ENCODE measurements around the gene STK38.
"Not testable (repeated sequence)": the region's sequence is repeated elsewhere in the genome, so short reads cannot be mapped to it uniquely, and the experiment has no call there.

The STK38 gene

DNA sequence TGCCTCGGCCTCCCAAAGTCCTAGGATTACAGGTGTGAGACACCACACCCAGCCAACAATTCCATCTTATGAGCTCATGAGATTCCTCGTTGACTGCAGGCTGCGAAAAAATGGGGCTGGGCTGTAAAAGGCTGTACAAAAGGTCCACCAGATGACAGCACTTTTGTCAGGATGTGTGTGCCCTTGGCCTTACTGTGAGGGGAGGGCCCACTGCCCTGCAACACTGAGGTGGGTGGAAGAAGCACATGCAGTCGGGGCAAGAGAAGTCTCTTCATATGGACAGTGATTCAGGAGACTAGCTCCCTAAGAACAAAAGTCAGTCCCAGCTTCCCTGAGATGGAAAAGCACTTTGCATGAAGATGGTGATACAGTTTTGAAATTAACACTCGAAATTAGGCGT, 54.0 kb downstream of the STK38 start:
- H3K4me3 Mint-ChIP-seq, result no peak overlapping the region
- peaks cover 70% of the 10 kb centered on the region for H3K36me3 Mint-ChIP-seq (ENCODE audit: low read depth)
- no peak overlapping the region for H3K27ac Mint-ChIP-seq
- H3K4me1 Mint-ChIP-seq (ENCODE audit: low read depth), result peaks cover 9% of the 10 kb centered on the region
- H3K27me3 Mint-ChIP-seq, result no peaks in the 10 kb centered on the region
- H3K9me3 Mint-ChIP-seq, result no peaks in the 10 kb centered on the region

DNA sequence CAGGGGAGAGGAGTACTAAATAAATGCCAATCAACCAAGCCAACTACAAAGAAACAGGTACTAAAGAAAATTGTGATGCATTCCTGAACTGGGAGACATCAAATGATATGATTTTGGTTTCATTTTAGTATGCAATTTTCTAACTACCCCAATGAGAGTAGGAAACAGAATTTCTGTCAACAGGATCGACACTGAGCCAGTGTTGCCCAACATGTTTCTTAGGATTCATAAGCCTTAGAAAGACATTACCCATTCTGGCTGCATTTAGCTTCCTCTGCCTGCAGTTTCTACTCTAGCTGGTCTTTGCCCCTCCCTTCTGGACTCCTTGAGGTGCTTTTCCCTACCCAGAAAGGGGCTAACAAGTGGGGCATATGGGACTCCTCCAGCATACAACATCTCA, 54.7 kb downstream of the STK38 start:
- Mint-ChIP-seq H3K36me3 (ENCODE audit: low read depth) (peaks cover 74% of the 10 kb centered on the region), H3K27me3 (no peaks in the 10 kb centered on the region), H3K4me1 (ENCODE audit: low read depth) (peaks cover 9% of the 10 kb centered on the region), H3K27ac (no peak overlapping the region), H3K9me3 (no peaks in the 10 kb centered on the region), H3K4me3 (no peak overlapping the region)

DNA sequence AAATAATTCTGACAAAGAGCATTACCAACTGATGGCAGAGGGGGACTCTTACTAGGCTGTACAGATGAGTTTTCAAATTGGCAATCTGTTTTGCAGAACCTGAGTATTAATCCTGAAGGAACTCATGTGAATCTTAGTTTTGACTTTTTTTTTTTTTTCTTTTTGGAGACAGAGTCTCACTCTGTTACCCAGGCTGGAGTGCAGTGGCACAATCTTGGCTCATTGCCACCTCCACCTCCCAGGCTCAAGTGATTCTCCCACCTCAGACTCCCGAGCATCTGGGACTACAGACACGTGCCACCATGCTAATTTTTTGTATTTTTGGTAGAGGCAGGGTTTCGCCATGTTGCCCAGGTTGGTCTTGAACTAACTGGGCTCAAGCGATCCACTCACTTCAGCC, 55.2 kb downstream of the STK38 start:
- Mint-ChIP-seq H3K27ac (no peak overlapping the region), H3K9me3 (no peaks in the 10 kb centered on the region), H3K27me3 (no peaks in the 10 kb centered on the region), H3K4me1 (ENCODE audit: low read depth) (peaks cover 9% of the 10 kb centered on the region), H3K36me3 (ENCODE audit: low read depth) (peaks cover 73% of the 10 kb centered on the region), H3K4me3 (no peak overlapping the region)

DNA sequence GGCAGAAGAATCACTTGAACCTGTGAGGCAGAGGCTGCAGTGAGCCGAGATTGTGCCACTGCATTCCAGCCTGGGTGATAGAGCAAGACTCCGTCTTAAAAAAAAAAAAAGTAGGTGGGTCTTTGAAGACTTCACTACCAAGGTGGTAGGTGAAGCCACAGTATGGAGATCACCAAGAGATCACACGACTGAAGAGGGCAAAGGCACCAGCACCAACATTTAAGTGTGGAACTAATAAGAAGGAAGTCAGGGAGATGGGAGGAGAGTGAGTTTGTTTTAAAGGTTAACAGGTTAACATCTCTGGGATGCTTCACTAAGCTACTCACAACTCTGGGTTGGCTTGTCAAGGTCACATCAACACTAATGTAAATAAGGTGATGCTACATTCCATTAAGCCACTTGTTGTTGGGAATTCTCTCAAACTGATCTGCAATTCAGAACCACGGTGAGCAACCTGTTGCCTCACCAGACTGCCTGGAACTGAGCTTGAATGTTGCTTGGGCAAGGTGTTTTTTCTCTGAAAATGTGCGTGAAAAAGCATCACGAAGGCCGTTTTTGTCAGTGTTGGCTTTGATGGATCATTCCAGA, 55.8 kb downstream of the STK38 start:
- Mint-ChIP-seq H3K9me3 (no peaks in the 10 kb centered on the region), H3K27me3 (no peaks in the 10 kb centered on the region), H3K4me1 (ENCODE audit: low read depth) (peaks cover 9% of the 10 kb centered on the region), H3K4me3 (no peak overlapping the region), H3K36me3 (ENCODE audit: low read depth) (peaks cover 71% of the 10 kb centered on the region), H3K27ac (no peak overlapping the region)

DNA sequence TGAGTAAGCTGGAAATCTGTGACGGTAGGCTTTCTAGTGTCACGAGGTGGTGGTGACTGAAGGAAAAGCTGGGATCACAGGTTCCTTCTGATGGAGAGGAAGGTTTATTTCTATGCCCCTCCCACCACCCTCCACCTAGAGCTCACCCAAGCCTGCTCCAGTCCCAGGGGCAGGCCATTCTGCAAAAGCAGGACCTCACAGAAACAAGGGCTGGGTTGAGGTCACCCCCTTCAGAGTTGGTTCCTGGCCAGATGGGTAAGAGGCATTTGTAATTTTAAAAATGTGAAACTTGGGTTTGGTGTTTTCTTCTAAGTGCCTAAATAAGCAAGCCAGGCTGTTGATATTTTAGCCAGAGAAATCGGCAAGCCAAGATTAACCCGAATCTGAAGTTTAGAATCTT, 57.9 kb downstream of the STK38 start:
- H3K36me3 Mint-ChIP-seq (ENCODE audit: low read depth), result peaks cover 70% of the 10 kb centered on the region
- H3K4me1 Mint-ChIP-seq (ENCODE audit: low read depth), result peaks cover 9% of the 10 kb centered on the region
- H3K27ac Mint-ChIP-seq, result no peak overlapping the region
- H3K9me3 Mint-ChIP-seq, result no peaks in the 10 kb centered on the region
- no peak overlapping the region for H3K4me3 Mint-ChIP-seq
- no peaks in the 10 kb centered on the region for H3K27me3 Mint-ChIP-seq

- peaks cover under 1% of the 10 kb centered on the region for H3K4me1 Mint-ChIP-seq (ENCODE audit: low read depth)
- no peaks in the 10 kb centered on the region for H3K27me3 Mint-ChIP-seq
- H3K4me3 Mint-ChIP-seq, result no peak overlapping the region
- peaks cover 69% of the 10 kb centered on the region for H3K36me3 Mint-ChIP-seq (ENCODE audit: low read depth)
- no peak overlapping the region for H3K27ac Mint-ChIP-seq
- H3K9me3 Mint-ChIP-seq, result no peaks in the 10 kb centered on the region
Measured at GRCh38 chr6:36488221-36488620, 59.1 kb downstream of the STK38 start.

DNA sequence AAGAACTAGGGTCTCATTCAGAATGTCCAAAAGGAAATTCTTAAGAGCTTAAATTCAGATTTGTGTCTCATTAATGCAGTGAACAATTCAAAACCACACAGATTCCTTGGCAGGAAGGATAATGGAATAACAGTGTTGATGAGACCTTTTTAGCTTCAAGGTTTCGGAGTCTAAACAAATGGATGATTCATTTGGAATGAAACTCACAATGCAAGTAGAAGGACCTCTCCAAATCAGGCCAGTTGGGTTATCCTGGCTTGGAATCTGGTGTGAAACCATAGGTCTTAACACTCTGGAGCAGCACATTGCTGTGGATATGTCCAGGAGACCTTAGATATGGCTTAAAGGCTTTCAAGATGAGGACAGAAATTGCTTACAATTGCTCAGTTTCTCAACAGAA, 59.6 kb downstream of the STK38 start:
- no peaks in the 10 kb centered on the region for H3K27me3 Mint-ChIP-seq
- H3K4me3 Mint-ChIP-seq, result no peak overlapping the region
- no peaks in the 10 kb centered on the region for H3K9me3 Mint-ChIP-seq
- H3K27ac Mint-ChIP-seq, result no peak overlapping the region
- H3K36me3 Mint-ChIP-seq (ENCODE audit: low read depth), result peaks cover 69% of the 10 kb centered on the region
- no peaks in the 10 kb centered on the region for H3K4me1 Mint-ChIP-seq (ENCODE audit: low read depth)

DNA sequence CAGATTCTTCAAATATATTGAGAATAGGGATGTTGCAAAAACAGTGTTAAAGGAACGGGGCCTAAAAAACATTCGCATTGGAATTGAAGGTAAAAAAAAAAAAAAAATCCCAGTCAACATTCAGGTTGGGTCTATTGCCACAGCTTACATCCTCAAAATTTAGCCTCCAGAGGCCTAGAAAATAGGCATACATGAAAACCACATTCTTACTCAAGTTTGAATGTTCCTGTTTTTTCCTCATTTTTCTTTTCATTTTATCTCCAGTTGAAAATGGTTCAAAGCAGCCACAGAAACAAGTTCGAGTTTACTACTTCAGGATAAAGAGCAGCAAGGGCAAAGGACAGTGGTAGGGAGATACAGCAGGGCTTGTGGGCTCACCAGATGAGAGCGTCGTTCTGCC, 62.5 kb downstream of the STK38 start:
- Mint-ChIP-seq H3K9me3 (no peaks in the 10 kb centered on the region), H3K4me1 (ENCODE audit: low read depth) (no peaks in the 10 kb centered on the region), H3K4me3 (no peak overlapping the region), H3K27me3 (no peaks in the 10 kb centered on the region), H3K27ac (no peak overlapping the region), H3K36me3 (ENCODE audit: low read depth) (peaks cover 72% of the 10 kb centered on the region)

DNA sequence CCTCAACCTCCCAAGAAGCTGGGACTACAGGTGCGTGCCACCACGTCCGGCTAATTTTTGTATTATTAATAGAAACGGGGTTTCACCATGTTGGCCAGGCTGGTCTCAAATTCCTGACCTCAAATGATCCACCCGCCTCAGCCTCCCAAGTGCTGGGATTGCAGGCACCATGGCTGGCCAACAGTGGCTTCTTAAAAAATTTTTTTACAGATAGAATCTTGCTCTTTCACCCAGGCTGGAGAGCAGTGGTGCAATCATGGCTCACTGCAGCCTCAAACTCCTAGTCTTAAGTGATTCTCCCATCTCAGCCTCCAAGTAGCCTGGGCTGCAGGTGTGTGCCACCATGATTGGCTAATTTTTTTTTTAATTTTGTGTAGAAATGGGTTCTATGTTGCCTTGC, 64.0 kb downstream of the STK38 start:
- H3K36me3 Mint-ChIP-seq (ENCODE audit: low read depth), result peaks cover 71% of the 10 kb centered on the region
- not testable (repeated sequence) for H3K27me3 Mint-ChIP-seq, H3K27ac Mint-ChIP-seq

GRCh38 chr6:36479256-36479655, 68.0 kb downstream of the STK38 start:
- Mint-ChIP-seq H3K27me3 (no peaks in the 10 kb centered on the region), H3K27ac (no peak overlapping the region), H3K4me1 (ENCODE audit: low read depth) (peaks cover 6% of the 10 kb centered on the region), H3K9me3 (no peaks in the 10 kb centered on the region), H3K36me3 (ENCODE audit: low read depth) (peaks cover 62% of the 10 kb centered on the region), H3K4me3 (no peak overlapping the region)

More for the DNA sequence above, 64.0 kb downstream of the STK38 start:
- not testable (repeated sequence) for H3K9me3 Mint-ChIP-seq; H3K4me1 Mint-ChIP-seq (ENCODE audit: low read depth); H3K4me3 Mint-ChIP-seq

DNA sequence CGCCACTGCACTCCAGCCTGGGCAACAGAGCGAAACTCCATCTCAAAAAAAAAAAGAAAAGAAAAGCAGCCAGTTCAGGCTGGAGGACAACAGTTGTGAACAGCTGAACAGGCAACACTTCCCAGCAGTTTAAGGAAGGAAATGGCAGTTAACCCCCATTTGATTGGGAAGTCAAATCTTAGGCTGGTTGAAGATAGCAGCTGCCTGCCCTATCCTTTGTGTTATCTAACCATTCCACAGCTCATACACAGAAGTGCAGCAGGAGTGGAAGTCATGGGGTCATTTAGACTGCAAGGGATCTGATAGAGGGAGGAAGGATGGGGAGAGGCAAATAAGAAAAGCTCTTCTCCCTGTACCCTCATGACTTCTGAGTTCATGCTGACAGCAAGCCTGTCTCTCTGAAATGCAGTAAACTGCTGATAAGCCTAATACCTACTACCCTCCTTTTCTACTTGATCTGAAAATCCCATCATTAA, 69.2 kb downstream of the STK38 start:
- Mint-ChIP-seq H3K4me1 (ENCODE audit: low read depth) (peaks cover 6% of the 10 kb centered on the region), H3K36me3 (ENCODE audit: low read depth) (peaks cover 57% of the 10 kb centered on the region), H3K27ac (no peak overlapping the region), H3K27me3 (no peaks in the 10 kb centered on the region), H3K9me3 (no peaks in the 10 kb centered on the region), H3K4me3 (no peak overlapping the region)

DNA sequence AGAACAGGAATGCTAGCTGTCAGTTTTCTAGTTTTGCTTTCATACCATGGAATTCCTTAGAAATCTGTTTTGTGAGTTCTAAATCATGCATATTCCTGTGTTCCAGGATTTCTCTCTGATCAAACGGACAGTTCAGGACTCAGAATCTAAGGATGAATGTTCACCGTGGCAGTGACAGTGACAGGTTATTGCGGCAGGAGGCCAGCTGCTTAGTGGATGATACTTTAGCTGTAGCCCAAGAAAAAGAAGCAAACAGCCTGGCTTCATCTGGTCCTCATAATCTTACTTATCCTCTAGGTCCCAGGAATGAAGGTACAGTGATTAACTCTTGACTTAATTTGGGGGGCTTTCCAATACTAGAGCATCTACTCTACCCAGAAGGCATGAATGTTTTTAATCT, 77.3 kb downstream of the STK38 start:
- Mint-ChIP-seq H3K27me3 (no peaks in the 10 kb centered on the region), H3K36me3 (ENCODE audit: low read depth) (peaks cover 43% of the 10 kb centered on the region), H3K27ac (peak overlapping the region; percentile 21), H3K4me3 (no peak overlapping the region), H3K4me1 (ENCODE audit: low read depth) (peaks cover 5% of the 10 kb centered on the region), H3K9me3 (no peaks in the 10 kb centered on the region)

DNA sequence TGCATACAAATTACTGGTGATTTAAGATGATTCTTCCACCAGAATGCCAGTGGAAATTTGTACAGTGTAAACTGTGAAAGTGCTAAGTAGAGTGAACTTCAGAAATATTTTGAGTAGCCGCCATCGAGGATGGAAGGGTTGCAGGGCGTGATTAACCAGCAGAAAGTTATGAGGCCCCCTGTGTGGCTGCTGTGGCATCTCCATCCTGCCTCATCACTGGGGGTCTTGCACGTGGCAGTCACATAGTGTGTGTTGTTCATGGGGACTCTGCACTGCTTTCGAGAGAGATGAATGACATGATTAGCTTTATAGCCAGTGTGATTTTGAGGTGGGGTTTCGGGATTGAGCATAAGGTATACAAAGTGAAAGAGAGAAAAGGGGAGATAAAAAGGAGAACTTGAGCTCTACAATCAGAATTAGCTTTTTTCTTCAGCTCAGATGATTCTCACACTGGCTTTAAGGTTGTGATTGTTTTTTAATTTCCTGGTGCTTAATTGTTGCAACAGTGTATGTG, 78.1 kb downstream of the STK38 start:
- peaks cover 36% of the 10 kb centered on the region for H3K36me3 Mint-ChIP-seq (ENCODE audit: low read depth)
- no peaks in the 10 kb centered on the region for H3K9me3 Mint-ChIP-seq
- peaks cover 11% of the 10 kb centered on the region for H3K4me1 Mint-ChIP-seq (ENCODE audit: low read depth)
- H3K27ac Mint-ChIP-seq, result peak overlapping the region; percentile 5
- no peaks in the 10 kb centered on the region for H3K27me3 Mint-ChIP-seq
- no peak overlapping the region for H3K4me3 Mint-ChIP-seq

DNA sequence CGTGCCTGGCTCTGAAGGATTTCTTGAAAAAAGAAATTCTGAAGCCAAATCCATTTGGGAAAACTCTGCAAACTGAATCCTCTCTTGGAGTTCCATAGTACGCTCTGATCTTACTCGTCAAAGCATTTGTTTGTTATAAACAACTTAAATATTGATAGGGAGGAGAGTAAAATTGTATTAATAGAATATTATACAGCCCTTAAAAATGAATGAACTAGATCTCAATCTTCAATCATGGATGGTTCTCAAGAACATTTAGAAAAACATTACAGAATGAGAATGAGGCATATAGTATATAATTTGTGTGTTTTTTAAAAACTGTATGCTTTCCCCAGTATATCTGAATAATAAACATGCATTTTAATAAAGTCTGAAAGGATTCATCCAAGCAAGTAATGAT, 79.7 kb downstream of the STK38 start:
- Mint-ChIP-seq H3K36me3 (ENCODE audit: low read depth) (peaks cover 40% of the 10 kb centered on the region), H3K9me3 (no peaks in the 10 kb centered on the region), H3K27me3 (no peaks in the 10 kb centered on the region), H3K4me1 (ENCODE audit: low read depth) (peaks cover 20% of the 10 kb centered on the region), H3K4me3 (no peak overlapping the region), H3K27ac (no peak overlapping the region)

DNA sequence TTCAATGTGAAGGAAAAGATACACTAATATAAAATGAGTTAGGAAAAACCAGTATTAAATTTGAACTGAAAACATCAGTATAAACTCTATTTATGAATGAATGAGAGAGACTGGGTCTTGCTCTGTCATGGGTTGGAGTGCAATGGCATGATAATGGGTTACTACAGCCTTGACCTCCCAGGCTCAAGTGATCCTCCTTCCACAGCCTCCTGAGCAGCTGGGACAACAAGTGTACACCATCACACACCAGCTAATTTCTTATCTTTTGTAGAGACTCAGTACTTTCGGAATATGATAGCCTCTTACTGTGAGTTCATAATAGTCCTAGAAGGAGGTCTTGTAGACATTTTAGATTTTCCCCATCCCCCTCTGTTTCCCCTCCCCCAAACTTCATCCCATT, 83.0 kb downstream of the STK38 start:
- Mint-ChIP-seq H3K4me3 (no peak overlapping the region), H3K27ac (no peak overlapping the region), H3K27me3 (no peaks in the 10 kb centered on the region), H3K9me3 (no peaks in the 10 kb centered on the region), H3K36me3 (ENCODE audit: low read depth) (peaks cover 31% of the 10 kb centered on the region), H3K4me1 (ENCODE audit: low read depth) (peaks cover 32% of the 10 kb centered on the region)

DNA sequence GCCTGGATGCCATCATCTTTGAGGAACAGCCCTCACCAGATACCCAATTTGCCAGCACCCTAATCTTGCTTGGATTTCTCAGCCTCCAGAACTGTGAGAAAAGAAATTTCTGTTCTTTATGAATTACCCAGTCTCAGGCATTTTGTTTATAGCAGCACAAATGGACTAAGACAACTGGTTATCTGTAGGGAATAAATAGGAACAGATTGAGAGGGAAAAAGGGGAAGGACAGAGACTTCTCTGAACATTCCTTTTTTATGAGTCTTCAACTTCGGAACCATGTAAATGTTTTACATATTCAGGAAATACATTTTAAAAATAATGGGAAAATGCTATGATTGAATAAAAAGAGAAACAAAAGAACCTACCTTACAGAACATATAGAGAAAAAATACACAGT, 83.6 kb downstream of the STK38 start:
- peaks cover 31% of the 10 kb centered on the region for H3K36me3 Mint-ChIP-seq (ENCODE audit: low read depth)
- H3K4me3 Mint-ChIP-seq, result no peak overlapping the region
- H3K27me3 Mint-ChIP-seq, result no peaks in the 10 kb centered on the region
- H3K9me3 Mint-ChIP-seq, result no peaks in the 10 kb centered on the region
- H3K4me1 Mint-ChIP-seq (ENCODE audit: low read depth), result peaks cover 29% of the 10 kb centered on the region
- no peak overlapping the region for H3K27ac Mint-ChIP-seq
